ENCODE results near the gene SORCS2.
"Not testable (repeated sequence)": the region's sequence is repeated elsewhere in the genome, so short reads cannot be mapped to it uniquely, and the experiment has no call there.

Gene SORCS2

DNA sequence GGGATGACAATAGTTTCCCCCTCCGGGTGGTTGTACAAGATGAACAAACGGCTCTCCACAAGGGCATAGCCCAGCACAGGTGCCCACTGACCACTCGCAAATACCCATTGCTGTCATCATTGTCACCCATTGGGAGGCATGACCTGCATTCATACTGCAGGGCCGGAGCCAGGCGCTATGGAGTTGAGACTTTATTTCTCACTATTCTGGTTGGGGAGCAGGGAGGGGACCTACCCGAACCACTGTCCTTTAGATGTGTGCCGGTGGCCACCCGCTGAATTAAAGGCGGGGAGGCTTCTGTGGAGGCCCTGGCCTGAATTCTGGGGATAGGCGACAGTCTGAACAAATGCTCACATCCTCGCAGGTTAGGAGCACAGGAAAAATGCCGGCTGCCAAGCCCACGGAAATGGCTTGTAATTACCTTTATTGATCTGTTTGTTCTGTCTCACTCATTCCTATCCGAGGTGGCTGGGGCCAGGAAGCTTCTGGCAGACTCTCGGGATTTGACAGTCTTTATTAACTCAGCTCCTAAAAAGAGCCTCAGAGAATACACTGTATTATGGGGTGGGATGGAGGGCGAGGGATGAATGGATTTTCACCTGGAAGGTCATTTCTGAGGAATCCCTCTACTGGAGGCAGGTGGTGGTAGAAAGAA is 367.5 kb downstream of the SORCS2 start:
- in situ Hi-C loops (cut with MboI; ENCODE audit: low sequenced_read_pairs): no loop called here

DNA sequence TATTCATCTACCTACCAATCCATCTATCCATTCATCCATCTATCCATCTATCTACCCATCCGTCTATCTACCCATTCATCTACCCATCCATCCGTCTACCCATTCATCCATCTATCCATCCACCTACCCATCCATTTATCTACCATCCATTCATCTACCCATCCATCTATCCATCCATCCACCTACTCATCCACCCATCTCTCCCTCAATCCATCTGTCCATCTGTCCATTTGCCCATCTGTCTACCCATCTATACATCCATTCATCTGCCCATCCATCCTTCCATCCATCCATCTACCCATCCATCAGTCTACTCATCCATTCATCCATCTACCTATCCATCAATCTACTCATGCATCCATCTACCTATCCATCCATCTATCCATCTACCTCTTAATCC is 369.2 kb downstream of the SORCS2 start:
- in situ Hi-C loops (cut with MboI; ENCODE audit: low sequenced_read_pairs): no loop called here

DNA sequence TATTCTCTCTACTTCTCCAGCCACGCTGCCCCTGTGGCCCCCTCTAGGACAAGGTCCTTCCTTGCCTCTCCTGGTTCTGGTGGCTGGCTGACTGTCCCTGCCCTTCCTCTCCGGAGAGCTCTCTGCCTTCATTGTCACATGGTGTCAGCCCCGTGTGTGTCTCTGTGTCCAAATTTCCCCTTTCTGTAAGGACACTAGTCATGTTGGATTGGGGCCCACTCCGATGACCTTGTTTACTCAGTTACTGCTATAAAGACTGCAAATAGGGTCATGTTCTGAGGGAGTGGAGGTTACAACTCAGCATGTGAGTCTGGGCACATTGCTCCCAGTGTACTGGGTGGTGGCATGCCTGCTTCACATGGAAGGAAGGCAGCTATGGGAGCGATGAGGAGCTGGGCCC is 371.9 kb downstream of the SORCS2 start:
- in situ Hi-C loops (cut with MboI; ENCODE audit: low sequenced_read_pairs): no loop called here

DNA sequence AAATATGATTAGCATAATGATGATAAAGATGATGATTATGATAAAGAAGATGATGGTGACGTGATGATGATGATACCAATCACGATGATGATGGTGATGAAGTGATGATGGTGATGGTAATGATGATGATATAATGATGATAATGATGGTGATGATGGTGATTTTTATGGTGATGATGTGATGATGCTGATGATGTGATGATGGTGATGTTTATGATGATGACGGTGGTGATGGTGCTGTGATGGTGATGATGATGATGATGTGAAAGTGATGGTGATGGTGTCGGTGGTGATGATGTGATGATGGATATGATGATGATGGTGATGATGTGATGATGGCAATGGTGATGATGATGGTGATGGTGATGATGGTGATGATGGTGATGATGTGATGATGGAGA is 373.1 kb downstream of the SORCS2 start:
- in situ Hi-C loops (cut with MboI; ENCODE audit: low sequenced_read_pairs): no loop called here

DNA sequence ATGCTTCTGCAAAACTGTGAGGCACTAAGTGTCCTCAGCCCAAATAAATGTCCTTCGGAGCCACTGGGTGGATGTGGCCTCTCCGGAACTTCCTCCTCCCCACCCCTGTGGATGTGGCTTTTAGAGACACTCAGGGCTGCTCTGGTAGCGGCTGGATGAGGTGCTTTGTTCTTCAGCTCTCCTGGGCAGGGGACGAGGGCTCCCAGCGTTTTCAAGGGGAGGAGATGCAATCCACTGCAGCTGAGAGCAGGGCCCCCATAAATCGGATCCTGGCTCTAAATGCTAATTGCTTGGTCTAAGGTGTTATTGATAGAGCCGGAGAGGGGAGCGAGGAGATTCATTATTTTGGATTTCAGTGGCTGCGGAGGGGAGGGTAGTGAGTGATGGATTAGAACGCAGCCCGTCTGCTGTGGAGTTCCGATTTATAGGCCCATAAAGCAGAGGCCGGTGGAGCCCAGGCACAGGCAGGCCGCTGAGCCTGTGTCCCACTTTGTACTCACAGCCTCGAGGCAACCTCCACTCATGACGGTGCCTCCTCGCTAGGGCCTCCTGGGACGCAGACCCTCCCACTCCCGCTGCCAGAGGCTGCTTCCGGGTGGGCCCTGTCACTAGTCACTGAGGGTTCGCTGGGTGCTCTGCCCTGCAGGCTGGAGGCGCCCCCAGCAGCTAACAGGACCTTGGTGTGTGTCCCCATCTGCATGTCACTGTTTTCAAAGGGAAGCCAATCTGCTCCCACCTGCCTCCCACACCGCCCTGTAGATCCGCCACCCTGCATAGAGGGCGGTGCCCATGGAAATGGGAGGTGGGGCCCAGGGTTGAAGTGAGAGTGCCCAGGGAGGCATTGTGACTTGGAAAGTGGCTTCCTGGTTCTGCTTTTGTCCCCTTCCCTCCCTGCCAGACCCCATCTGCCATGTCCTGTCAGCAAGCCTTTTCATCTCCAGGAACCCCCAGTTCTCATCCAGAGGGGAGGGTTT is 377.8 kb downstream of the SORCS2 start:
- in situ Hi-C loops (cut with MboI; ENCODE audit: low sequenced_read_pairs): no loop called here

GRCh38 chr4:7571001-7571400 is 378.7 kb downstream of the SORCS2 start:
- in situ Hi-C loops (cut with MboI; ENCODE audit: low sequenced_read_pairs): no loop called here

DNA sequence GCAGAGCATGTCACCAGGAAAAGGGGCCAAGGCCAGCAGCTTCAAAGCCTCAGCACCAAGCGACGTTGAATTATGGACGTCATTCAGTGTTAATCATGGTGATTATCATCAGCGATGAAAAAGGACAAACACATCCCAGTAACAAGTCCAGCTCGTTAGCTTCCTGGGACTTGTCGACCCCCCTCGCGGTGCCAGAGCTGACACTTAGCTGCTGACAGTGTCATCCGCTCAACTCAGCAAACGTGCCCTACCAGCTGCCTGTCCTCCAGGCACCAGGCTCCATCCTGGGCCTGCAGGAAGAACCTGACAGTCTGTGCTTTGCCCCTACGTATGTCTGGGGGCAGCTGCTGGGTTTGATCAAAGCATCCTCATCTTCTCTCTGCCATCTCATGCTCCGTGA is 379.4 kb downstream of the SORCS2 start:
- in situ Hi-C loops (cut with MboI; ENCODE audit: low sequenced_read_pairs): no loop called here

- in situ Hi-C loops (cut with MboI; ENCODE audit: low sequenced_read_pairs): no loop called here
Observed at GRCh38 chr4:7572894-7573293, 380.6 kb downstream of the SORCS2 start.

GRCh38 chr4:7573576-7574091 is 381.3 kb downstream of the SORCS2 start:
- in situ Hi-C loops (cut with MboI; ENCODE audit: low sequenced_read_pairs): no loop called here

DNA sequence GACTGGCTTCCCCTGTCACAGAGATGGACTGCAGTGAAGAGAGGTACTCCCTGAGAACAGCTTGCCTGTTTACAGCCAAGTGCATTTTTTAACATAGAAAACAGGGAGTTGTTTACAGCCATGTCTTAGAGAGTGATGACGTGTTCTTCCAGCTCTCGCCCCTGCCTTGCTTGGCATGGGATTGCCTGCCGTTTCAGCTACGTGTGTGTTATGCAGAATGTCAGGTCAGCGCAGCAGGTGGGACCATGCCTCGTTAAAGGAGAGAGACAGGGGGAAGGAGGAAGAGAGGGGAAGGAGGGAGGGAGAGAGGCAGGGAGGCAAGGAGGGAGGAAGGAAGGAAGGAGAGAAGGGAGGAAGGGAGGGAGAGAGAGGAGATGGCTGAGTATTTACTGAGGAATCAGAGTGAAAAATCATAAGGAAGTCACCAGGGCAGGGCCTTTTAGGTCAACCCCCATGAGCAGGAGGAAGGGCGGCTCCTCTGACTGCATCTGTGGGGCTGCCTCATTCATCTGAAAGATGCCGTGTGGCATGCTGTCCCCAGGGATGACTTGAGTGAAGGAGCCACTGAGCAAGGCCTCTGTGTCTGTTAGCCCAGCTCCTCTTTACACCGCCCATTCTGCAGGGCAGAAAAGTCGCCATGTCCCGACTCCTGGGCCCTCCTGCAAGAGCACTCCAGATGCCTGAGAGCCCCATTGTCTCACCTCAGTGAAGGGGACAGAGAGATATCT is 382.1 kb downstream of the SORCS2 start:
- in situ Hi-C loops (cut with MboI; ENCODE audit: low sequenced_read_pairs): no loop called here

DNA sequence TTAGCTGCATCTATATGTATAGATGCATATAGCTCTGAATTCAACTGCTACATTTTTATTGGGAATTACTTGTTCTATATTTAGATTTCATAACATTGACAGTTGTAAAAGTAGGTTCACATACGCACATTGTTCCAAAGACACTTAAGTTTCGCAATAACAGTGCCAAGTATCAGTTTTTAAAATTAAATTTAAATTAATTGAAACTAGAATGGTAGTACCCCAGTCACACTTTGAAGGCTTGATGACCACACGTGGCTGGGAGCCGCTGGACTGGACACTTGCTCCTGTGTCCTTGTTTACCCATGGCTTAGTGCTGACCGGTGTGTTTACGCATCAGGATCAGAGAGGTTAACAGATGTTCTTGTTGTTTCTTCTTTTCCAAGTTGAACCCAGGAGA is 383.1 kb downstream of the SORCS2 start:
- in situ Hi-C loops (cut with MboI; ENCODE audit: low sequenced_read_pairs): no loop called here

DNA sequence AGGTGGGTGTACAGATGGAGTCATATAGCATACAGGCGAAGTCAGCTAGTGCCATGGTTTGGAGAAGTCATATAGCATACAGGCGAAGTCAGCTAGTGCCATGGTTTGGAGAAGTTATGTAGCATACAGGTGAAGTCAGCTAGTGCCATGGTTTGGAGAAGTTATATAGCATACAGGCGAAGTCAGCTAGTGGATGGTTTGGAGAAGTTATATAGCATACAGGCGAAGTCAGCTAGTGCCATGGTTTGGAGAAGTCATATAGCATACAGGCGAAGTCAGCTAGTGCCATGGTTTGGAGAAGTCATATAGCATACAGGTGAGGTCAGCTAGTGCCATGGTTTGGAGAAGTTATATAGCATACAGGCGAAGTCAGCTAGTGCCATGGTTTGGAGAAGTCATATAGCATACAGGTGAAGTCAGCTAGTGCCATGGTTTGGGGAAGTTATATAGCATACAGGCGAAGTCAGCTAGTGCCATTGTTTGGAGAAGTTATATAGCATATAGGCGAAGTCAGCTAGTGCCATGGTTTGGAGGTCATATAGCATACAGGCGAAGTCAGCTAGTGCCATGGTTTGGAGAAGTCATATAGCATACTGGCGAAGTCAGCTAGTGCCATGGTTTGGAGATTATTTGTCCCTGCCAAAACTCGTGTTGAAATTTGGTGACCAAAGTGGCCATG is 385.2 kb downstream of the SORCS2 start:
- in situ Hi-C loops (cut with MboI; ENCODE audit: low sequenced_read_pairs): not testable (repeated sequence)

- in situ Hi-C loops (cut with MboI; ENCODE audit: low sequenced_read_pairs): no loop called here
Observed at GRCh38 chr4:7581477-7581876, 389.1 kb downstream of the SORCS2 start.

DNA sequence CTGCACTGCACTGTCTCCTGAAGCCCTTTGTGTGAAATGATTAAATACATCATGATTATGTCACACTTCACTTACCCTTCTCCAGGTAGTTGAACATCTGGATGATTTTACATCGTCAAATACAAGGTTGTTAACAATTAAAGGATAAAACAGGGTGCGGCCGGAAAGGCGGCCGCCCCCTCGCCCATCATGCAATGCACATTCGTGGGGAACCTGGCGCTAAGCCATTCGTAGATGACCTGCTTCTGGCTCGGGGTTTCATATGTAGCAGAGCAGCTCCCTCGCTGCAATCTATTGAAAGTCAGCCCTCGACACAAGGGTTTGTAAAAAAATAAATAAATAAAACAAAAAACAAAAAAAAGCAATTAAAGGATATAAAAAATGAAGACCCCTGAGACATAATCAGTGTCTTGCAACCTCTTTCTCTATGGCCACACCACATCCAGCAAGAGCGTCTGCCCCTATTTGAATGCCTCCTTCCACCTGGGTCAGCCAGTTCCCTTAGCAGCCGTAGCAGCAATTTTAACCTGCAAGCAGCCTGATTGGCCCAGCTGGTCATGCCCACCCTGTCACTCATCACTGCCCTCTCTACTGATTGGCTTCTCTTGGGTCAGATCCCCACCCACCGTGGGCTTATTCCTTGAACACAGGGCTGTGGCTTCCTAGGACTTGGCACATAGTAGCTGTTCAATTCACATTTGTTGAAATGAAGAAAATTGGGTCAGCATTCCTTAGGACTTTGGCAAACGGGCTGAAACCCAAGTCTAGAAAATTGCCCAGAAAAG is 390.2 kb downstream of the SORCS2 start:
- in situ Hi-C loops (cut with MboI; ENCODE audit: low sequenced_read_pairs): no loop called here

DNA sequence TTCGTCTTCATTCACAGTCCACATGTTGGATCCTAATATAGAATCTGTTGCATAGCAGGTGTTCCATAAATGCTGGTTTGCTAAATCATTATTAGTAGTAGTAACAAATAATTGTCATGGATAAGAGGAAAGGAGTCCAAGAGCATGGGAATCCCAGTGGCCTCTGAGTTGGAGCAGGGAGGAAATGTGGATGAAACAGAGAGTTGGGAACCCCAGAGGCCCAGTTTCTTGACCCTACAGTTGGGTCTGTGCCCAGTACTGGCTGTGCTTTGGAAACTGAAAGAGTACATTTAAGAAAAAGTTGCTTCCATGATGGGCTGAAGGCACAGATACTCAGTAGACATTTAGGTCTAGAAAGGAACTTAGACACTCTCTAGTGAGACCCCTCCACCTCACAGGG is 391.8 kb downstream of the SORCS2 start:
- in situ Hi-C loops (cut with MboI; ENCODE audit: low sequenced_read_pairs): no loop called here

DNA sequence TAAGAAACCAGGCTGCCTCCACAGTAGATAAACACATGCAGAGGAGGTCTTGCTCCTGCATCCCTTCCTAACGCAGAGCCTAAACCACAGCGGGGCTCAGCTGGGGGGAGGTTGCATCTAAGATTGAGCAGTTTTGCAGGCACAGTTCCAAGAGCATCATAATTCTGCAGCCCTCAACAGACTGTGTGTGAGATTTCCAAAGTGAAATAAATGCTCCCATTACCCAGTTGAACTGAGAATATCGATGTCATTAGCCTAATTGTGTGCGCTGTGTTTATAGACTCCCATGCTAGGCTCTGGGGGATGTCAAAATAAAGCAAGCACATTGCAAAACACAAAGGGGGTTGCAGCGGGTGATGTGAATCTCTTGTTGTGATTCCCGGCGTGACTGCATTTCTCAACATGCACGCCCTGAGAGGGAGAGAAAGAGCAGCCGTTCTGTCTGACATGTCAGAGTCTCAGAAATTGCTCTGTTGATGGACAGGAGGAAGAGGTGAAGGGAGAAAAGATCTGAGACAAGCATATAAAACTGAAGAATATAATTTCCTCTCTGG is 392.3 kb downstream of the SORCS2 start:
- in situ Hi-C loops (cut with MboI; ENCODE audit: low sequenced_read_pairs): no loop called here

GRCh38 chr4:7585768-7586167 is 393.4 kb downstream of the SORCS2 start:
- in situ Hi-C loops (cut with MboI; ENCODE audit: low sequenced_read_pairs): no loop called here

- in situ Hi-C loops (cut with MboI; ENCODE audit: low sequenced_read_pairs): no loop called here
Observed at GRCh38 chr4:7587433-7588405, 395.4 kb downstream of the SORCS2 start.

DNA sequence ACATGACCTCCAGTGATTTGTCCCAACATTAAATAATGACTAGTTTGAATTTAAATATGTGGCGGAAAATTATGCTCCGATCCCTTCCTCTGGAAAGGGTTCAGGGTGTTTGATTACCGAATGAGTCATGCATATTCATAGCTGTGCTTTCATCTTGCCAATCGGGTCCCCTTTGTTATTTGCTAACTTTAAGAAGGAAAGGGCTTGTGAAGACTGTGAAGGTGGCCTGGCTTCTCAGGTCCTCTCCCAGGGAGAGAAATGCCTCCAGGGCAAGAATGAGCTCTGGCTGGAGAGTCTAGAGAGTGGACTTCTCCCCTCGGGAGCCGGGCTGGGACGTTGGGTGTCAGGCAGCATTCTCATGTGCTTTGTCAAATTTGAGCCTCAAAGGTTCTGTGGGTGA is 397.9 kb downstream of the SORCS2 start:
- in situ Hi-C loops (cut with MboI; ENCODE audit: low sequenced_read_pairs): no loop called here
